ENCODE data around the gene ARMH4.

Gene ARMH4

DNA sequence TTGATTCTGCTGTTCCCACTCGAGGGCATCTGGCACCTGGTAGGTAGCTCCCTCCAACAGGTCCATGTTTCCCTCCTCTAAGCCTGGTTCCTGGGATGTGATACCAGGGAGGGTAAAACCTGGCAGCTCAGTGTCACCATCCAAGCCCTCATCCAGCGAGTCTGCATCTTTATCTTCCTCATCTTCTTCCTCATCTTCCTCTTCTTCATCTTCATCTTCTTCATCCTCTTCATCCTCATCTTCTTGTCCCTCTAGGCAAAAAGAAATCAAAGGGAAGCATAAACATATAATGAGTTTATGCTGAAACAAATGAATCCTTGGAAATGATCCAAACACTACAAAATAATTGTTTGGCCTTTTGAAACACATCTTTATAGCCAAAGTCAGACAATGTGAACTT, 55.3 kb downstream of the ARMH4 start:
- no peak for DNase-seq

DNA sequence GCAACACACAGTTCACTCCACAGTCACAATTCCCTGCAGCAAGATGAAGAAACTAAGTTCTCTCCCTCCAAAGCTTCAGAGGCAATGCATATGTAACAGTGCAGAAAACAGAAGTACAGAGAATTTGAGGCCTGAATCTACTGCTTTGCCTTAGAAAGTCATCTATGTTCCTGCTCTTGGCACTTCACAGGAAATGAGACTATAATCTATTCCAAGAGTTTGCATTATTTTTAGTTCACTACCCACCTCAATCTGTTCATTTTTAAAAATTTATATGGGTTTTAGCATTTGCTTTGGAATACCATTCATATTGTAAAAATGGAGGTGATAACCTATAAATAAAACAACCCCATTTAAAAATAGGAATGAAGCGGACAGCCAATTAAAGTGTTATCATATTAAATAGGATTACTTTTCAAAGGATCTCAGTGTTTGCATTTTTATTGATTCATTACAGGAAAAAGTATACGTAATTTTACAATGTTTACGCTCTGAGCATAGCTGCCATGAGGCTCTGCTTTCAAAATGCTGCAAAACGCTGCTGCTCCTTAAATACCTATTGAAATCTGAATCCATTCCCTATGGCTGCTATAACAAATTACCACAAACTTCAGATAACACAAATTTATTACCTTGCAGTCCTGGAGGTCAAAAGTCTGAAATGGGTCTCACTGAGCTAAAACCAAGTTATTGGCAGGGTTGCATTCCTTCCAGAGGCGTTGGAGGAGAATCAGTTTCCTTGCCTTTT, 60.0 kb downstream of the ARMH4 start:
- no peak for DNase-seq

- DNase-seq = no peak
Observed at GRCh38 chr14:58089612-58090011, 62.4 kb downstream of the ARMH4 start.

DNA sequence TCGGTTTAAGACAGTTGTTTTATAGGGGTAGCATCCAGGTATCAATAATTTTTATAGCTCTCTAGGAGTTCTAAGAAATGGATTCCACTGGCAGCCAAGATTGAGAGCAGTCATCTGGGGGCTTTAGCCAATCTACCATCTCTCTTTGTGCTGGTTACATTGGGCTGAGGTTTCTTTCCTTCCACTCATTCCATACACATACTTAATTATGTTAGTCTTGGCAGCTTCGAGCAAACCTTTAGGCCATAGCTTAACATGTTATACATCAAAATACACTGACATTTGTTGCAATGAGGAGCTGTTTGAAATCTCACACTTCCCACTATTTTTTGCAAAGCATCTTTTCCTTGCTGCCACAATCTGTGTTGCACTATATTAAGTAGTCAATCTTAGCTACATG, 63.1 kb downstream of the ARMH4 start:
- DNase-seq = no peak

GRCh38 chr14:58085877-58086276, 66.1 kb downstream of the ARMH4 start:
- DNase-seq = no peak

DNA sequence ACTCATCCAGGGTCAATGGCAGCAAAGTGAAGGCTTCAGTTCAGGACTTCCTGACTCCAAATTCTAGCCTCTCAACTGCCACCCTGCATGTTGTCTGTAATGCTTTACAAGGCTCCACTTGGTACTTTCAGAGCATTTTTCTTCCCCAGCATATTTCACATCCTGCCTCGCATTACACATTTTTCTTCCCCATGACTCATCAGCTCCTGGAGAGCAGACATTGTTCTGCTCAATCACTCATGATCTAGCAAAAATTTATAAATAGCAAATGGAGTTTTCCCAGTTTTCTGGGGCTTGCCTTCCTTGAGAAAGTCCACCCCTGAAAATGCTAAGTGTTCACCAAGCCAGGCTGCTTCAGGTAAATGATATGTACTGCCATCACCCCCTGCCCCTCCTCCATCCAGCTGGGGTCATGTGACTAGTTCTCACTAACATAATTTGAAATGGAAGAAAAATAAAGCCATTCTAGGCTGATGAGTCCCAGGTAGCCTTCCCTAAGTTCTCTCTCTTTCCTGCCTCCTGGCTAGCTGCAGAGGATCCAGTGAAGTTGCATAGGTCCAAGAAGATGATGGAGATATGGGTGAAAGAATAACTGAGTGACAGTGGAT, 69.4 kb downstream of the ARMH4 start:
- no peak for DNase-seq

- DNase-seq = no peak
Observed at GRCh38 chr14:58082011-58082410, 70.0 kb downstream of the ARMH4 start.

DNA sequence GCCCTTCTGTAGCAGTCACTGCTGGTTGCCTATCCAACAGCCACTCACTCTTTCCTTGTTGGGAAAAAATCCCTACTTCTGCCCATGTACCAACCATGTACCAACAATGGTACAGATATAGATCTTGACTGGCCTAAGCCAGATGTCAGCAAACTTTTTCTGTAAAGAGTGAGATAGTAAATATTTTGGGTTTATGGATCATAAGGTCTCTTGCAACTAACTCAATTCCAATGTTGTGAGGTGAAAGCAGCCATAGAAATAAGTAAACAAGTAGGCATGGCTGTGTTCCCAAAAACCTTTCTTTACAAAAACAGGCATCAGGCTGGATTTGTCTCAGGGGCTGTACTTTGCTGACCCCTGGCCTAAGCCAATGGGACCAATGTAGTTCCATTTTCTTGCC, 73.5 kb downstream of the ARMH4 start:
- no peak for DNase-seq

DNA sequence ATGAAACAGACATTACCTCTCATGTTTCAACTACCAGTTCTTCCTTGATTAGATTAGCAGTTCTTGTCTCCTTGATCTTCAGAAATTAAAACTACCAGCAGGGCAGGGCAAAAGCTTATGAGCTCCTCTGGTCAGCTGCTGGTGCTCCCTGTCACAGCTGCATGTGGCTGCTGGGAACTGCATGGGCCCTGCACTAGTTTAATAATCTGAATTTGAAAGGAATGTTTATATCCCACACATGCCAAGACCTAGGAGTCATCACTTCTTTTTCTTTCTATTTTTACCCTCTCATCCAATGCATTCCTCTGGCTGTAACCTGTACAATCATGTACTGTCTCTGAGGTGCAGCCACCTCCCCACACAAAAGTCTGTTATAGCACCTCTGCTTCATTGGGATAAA, 73.9 kb downstream of the ARMH4 start:
- no peak for DNase-seq

DNA sequence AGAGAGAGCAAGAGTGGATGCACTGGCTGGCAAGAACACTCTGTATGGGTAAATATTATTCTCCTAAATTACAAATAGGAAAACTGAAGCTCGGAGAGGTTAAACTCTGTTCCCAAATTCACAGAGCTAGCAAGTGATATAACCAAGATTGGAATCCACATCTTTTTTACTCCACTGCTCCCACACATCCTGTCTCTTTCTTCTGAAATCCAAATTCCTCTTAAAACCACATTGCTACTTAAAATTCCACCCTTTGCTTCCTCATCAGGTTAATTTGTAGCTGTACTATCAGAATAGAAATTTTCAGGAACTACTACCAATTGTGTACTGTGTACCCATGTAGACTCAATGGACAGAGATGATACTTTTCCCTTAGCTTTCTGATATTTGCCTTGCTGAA, 74.4 kb downstream of the ARMH4 start:
- no peak for DNase-seq

GRCh38 chr14:58073516-58073915, 78.5 kb downstream of the ARMH4 start:
- DNase-seq = no peak

DNA sequence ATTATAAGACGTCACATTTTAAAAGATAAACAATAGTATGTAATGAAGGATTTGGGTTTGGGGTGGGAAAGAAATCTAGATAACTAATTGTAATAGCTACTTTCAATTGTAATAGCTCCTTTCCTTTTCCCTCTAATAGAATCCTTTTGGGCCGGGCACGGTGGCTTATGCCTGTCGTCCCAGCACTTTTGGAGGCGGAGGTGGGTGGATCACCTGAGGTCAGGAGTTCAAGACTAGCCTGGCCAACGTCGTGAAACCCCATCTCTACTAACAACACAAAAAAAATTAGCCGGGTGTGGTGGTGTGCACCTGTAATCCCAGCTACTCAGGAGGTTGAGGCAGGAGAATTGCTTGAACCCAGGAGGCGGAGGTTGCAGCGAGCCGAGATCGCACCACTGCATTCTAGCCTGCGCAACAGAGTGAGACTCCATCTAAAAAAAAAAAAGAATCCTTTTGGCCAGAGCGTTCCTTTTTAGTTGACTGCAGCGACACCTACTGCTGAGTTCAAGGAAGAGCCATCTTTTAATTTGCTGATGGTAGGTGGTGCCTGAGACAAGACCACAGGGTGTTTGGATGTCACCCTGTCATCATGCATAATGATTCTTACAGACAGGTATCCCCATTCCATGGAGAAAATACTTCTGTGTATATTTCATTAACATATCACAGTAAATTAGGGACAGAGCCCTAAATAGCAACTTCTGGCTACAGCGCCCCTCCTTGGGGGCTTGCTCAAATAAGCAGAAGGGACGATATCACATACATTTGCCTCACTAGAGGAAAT, 79.5 kb downstream of the ARMH4 start:
- DNase-seq = peak; percentile 16

GRCh38 chr14:58071341-58071740, 80.7 kb downstream of the ARMH4 start:
- no peak for DNase-seq

DNA sequence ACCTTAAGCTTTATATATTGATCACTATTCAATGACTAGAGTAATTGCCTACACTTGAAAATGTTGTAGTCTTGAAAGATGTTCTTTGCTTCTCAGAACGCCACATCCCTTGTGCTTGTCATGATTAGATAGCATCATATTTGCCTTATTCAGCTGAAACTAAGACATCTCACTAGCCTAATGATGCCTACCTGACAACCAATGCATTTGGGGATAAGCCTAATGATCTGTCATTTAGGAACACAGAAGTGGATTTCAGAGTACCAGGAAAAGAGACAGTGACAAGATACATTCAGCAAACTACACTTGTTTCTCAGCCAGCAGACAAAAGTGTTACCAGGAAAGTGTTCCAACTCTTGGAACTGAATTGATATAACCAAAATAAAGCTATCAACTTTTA, 83.7 kb downstream of the ARMH4 start:
- no peak for DNase-seq

DNA sequence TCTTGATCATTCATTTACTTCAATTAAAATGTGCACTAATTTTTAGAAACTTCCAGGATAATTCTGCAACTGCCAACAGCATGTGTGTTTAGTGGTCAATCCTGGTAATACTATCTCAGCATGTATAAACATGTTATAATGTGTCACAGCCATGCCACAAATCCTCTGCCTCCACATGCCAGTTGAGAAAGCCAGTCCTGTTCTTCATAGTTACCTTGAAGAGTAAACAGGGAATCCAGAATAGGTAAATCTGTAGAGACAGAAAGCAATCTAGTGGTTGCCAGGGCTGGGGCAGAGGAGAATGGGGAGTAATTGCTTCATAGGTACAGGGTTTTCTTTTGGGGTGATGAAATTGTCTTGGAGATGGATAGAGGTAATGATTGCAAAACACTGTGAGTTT, 85.9 kb downstream of the ARMH4 start:
- no peak for DNase-seq

- DNase-seq = no peak
Observed at GRCh38 chr14:58061581-58061980, 90.4 kb downstream of the ARMH4 start.

DNA sequence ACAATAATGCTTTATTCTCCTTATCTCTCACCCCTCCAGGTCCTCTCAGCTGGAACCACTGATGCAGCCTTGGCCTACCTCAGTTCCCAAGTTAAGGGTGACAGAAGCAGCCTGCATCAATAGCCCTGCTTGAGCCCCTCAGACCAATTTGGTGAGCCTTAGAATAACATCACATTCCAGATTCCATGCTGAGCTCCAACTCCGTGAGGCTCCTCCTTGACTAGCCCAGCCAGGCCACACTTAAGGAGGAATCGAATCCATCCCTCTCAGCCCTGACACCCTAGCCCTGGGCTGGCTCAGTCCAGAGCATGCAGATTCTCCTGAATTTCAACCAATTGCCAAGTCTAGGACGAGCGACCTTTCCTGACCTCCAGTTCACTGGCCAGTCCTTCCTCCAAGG, 91.1 kb downstream of the ARMH4 start:
- no peak for DNase-seq

- DNase-seq = no peak
Observed at GRCh38 chr14:58060077-58060476, 91.9 kb downstream of the ARMH4 start.

- DNase-seq = no peak
Observed at GRCh38 chr14:58059126-58059525, 92.9 kb downstream of the ARMH4 start.

DNA sequence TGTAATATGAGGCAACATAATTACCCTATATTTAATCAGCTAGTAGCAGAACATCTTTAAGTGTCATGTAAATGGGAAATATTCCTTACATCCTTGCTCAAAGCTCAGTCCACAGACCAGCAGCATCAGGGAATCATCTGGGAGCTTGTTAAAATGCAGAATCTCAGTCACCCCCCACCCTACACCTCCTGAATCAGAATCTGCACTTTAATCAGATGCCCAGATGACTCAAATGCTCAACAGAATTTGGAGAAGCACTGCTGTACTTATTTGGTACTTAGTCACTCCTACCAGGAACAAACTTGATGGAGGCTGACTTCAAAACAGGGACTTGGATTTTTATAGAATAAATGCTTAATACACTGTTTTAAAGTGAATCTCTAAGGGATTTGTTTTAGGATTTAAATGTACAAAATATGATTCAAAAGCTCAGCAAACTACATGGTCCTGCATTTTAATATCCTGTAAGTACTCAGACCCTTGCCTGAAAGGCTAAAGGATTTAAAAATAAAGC, 96.5 kb downstream of the ARMH4 start:
- no peak for DNase-seq

DNA sequence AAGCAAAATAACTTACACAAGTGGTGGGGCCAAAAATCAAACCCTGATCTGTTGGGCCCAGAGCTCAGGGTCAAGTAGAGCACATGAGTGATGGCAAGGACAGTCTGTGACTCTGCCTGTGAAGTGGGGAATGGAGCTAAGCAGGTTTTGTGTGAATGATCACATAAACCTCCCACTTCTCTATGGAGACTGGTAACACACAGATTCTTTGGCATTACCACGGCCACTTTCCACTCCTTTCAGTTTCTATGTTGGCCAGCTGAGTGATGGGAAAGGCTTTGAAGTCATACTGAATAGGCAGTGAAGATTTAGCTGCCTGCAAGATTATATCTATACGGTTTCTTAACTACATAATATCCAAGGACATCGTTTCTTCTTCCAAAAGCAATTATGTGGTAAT, 97.9 kb downstream of the ARMH4 start:
- no peak for DNase-seq

DNA sequence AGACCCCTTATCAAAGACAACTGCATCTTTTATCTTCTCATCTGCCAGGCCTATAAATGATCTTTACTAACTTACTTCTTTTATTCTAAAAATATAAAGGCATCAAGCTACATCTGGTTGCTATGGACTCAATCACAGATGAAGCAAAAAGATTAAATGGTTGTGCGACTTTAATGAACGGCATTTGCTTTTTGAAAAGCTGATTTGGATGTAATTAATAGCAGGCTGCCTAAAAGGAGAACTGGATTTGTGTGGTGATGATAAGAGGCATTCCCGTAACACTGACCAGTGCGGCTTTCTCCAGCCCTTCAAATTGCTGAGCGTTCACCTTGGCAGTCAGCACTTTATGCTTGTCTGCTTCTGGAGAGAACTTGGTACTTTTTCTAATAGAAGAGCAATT, 103.8 kb downstream of the ARMH4 start:
- no peak for DNase-seq

DNA sequence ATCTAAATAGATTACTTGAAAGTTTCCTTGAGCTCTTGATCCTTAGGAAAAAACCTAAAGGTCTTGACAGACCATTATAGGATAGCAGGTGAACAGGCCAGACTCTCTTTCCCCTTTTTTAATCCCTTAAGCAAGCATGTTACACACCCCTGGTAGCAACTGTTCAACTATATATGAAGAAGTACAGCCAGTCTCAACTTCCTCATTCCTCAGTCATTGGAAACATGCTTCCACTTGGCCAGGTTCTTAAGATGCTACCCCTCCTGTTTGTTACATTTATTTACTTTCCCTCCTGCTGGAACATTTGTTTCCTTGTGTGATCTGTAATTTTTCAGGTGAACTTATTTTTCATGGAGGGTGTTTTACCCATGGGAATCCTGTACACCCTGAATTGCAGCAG, 124.1 kb downstream of the ARMH4 start:
- no peak for DNase-seq

DNA sequence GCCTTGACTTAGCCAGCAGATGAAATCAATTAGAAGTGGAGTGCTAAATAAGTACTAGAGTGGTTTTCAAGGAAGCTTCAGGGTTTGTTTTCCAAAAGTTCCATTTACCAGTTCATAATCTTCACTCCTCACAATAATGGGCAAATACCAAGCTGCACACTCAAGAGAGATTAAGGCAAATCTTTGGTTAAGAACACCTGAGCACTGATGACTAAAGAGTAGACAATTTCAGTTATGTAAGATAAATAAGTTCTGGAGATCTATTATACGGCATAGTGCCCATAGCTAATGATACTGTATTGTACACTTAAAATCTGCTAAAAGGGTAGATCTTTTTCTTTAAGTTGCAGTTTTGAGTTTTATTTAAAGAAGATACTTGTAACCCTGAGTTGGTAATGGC, 125.0 kb downstream of the ARMH4 start:
- DNase-seq = no peak

All from DMS 273 treated with DMSO at 0.1 percent for 48 hours (cell line).